Measurements from ENCODE around the gene KRT36.

DNA sequence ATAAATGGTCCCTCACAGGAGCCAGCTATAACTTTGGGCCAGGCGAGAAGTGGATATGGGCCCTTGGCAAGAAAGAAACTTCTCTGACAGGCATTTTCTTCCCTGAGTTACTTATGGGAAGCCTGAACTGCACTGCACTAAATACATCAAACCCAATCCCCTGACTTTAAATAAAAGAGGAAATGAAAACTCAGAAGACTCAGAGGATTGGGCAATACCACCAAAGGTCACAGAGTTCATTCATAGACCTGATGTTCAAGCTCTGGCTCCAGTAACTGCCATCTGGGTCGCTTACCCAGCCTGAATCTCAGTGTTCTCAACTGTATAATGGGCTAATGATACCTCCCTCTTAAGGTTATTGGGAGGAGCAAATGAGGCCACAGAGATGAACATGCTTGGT, 9.6 kb downstream of the KRT36 start:
- TF ChIP-seq, protein P1, sequence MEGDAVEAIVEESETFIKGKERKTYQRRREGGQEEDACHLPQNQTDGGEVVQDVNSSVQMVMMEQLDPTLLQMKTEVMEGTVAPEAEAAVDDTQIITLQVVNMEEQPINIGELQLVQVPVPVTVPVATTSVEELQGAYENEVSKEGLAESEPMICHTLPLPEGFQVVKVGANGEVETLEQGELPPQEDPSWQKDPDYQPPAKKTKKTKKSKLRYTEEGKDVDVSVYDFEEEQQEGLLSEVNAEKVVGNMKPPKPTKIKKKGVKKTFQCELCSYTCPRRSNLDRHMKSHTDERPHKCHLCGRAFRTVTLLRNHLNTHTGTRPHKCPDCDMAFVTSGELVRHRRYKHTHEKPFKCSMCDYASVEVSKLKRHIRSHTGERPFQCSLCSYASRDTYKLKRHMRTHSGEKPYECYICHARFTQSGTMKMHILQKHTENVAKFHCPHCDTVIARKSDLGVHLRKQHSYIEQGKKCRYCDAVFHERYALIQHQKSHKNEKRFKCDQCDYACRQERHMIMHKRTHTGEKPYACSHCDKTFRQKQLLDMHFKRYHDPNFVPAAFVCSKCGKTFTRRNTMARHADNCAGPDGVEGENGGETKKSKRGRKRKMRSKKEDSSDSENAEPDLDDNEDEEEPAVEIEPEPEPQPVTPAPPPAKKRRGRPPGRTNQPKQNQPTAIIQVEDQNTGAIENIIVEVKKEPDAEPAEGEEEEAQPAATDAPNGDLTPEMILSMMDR (conservative IDR thresholded peaks at IDR 0.05; ENCODE audit: low read depth in 2 of 2): no peak
- TF ChIP-seq EZH2 (IDR thresholded peaks at IDR 0.05; ENCODE audit: low read depth, unreplicated experiment): no peak
